ENCODE measurements around the gene ALDH3A1. TPM values are rescaled to one million over a fixed set of nuclear protein-coding genes. Genes with fewer than 3 reads are reported as not detected.

The ALDH3A1 gene
- total and polyA plus RNA-seq, 2 donors (not counting 3 experiments of a cell fraction or from before 2014, with no cell fraction given) = 0.11 to 1.2 TPM

DNA sequence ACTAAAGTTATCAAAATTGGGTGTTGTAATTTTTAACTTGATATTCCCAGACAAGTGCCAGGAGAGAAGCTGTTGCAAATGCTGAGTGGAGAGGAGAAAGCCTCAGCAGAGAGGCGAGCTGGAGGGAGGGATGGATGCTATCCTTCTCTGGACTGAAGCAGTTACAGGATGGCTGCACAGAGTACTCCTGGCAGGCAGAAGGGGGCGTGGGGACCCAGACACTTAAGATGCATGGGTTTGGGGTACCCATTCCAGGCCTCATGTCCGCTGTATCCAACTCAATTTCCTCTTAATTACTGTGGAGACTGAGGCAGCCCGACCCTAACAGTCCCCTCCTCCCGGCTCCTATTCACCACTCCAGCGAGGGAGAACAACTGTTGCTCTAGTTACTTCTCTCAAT, 25.4 kb upstream of the ALDH3A1 start:
- dilution Hi-C loops (cut with MboI; ENCODE audit: extremely low pct_ligation_motif_present, low sequenced_read_pairs) = no loop called here
- no peak for FAIRE-seq
- CTCF ChIA-PET = interaction anchor here (1.0 kb wide), 1 partner anchor 29 kb away, joined by 3 read pairs; no protein-coding TSS in a partner anchor

More for the DNA sequence above, 25.4 kb upstream of the ALDH3A1 start:
- no peak for TF ChIP-seq GATA2 (IDR thresholded peaks at IDR 0.05; ENCODE audit: insufficient read depth, insufficient read length, low read depth, low read length)
- TF ChIP-seq POLR2AphosphoS5 (IDR thresholded peaks at IDR 0.05; ENCODE audit: insufficient read depth, low read depth, low read length) = no peak
- TF ChIP-seq, protein P1, sequence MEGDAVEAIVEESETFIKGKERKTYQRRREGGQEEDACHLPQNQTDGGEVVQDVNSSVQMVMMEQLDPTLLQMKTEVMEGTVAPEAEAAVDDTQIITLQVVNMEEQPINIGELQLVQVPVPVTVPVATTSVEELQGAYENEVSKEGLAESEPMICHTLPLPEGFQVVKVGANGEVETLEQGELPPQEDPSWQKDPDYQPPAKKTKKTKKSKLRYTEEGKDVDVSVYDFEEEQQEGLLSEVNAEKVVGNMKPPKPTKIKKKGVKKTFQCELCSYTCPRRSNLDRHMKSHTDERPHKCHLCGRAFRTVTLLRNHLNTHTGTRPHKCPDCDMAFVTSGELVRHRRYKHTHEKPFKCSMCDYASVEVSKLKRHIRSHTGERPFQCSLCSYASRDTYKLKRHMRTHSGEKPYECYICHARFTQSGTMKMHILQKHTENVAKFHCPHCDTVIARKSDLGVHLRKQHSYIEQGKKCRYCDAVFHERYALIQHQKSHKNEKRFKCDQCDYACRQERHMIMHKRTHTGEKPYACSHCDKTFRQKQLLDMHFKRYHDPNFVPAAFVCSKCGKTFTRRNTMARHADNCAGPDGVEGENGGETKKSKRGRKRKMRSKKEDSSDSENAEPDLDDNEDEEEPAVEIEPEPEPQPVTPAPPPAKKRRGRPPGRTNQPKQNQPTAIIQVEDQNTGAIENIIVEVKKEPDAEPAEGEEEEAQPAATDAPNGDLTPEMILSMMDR (IDR thresholded peaks at IDR 0.05; ENCODE audit: extremely low read depth in 1 of 2, insufficient read depth in 1 of 2, low read depth in 1 of 2, low read length in 2 of 2) = no peak
- TF ChIP-seq FOS (IDR thresholded peaks at IDR 0.05; ENCODE audit: borderline replicate concordance, insufficient read depth, low read length) = no peak
- TF ChIP-seq JUN (IDR thresholded peaks at IDR 0.05; ENCODE audit: borderline replicate concordance, insufficient read depth, insufficient read length, low read depth) = no peak
- TF ChIP-seq MYC (IDR thresholded peaks at IDR 0.05; ENCODE audit: low read depth, low read length) = no peak
- H3K27me3 ChIP-seq (ENCODE audit: control insufficient read depth in 2 of 2, insufficient read depth in 2 of 2, low read length in 2 of 2) = no peaks in the 10 kb centered on the region
- intact Hi-C loops (cut with micrococcal nuclease) = no loop called here
- H3K9me1 ChIP-seq (replicated peaks; ENCODE audit: control insufficient read depth, extremely low read depth, insufficient read depth, low read length) = no peaks in the 10 kb centered on the region
- no TSS peak for BruUV-seq (replicated peaks)
- no peak overlapping the region for H3K9ac ChIP-seq (replicated peaks; ENCODE audit: extremely low read depth, insufficient read depth, low read length)
- no peaks in the 10 kb centered on the region for H3K9me3 ChIP-seq (replicated peaks; ENCODE audit: control insufficient read depth, insufficient read depth, low read length)
- POLR2A ChIA-PET = no interaction called here
- no peak overlapping the region for H3K4me2 ChIP-seq (ENCODE audit: insufficient read depth, low read length)
- H3K36me3 ChIP-seq (ENCODE audit: control insufficient read depth in 2 of 2, extremely low read depth in 1 of 2, insufficient read depth in 2 of 2, low read length in 2 of 2) = peaks cover 0 to 7% of the 10 kb centered on the region in 2 experiments
- no peak overlapping the region for H2AFZ ChIP-seq (ENCODE audit: low read depth, low read length)
- no peak overlapping the region for H3K27ac ChIP-seq (ENCODE audit: insufficient read depth, low read depth, low read length)
- no peak overlapping the region for H3K4me3 ChIP-seq (replicated peaks in 1 of 3; ENCODE audit: insufficient read depth in 1 of 3, low read depth in 1 of 3, low read length in 3 of 3)
- no peaks in the 10 kb centered on the region for H4K20me1 ChIP-seq (replicated peaks; ENCODE audit: control insufficient read depth, extremely low read depth, insufficient read depth, low read length)
- no peaks in the 10 kb centered on the region for H3K79me2 ChIP-seq (ENCODE audit: control insufficient read depth, insufficient read depth, low read length)
- no peak for DNase-seq (ENCODE audit: low read depth, low spot score)
- peaks cover 5% of the 10 kb centered on the region for H3K4me1 ChIP-seq (ENCODE audit: control insufficient read depth, extremely low read depth, insufficient read depth, low read length)

Measured in endothelial cell of umbilical vein (primary cell).